ENCODE results near the gene HIF1A.
"Not testable (repeated sequence)": the region's sequence is repeated elsewhere in the genome, so short reads cannot be mapped to it uniquely, and the experiment has no call there.

HIF1A gene

DNA sequence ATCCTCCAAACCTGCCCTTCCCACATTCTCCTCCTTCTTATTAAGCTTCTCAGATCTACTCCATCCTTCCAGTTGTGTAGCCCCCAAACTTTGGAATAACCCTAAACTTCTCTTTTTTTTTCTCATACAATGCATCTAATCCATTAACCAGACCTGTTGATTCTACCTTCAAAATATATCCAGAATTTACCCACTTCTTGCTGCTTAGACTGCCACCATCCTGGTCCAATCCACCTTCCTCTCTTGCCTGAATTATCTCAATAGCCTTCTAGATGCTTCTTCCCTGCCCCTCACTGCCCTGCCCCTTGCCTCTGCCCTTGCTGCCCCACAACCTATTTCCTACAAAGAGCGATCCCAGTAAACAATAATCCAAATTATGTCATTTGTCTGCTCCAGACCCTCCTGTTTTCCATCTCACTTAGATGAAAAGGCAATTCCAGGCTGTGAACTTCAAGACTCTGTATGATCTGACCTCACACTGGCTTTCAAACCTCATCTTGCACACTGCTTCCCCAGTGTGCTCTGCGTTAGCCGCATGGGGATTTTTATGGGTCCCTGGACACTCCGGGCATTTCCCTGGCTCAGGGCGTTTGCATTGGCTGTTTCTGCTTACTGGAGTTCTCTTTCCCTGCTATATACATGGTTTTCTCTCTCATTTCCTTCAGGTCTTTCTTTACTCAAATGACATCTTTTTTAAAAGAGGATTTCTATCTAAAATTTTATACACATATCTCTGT, 42.6 kb upstream of the HIF1A start:
- TF ChIP-seq, protein P1, sequence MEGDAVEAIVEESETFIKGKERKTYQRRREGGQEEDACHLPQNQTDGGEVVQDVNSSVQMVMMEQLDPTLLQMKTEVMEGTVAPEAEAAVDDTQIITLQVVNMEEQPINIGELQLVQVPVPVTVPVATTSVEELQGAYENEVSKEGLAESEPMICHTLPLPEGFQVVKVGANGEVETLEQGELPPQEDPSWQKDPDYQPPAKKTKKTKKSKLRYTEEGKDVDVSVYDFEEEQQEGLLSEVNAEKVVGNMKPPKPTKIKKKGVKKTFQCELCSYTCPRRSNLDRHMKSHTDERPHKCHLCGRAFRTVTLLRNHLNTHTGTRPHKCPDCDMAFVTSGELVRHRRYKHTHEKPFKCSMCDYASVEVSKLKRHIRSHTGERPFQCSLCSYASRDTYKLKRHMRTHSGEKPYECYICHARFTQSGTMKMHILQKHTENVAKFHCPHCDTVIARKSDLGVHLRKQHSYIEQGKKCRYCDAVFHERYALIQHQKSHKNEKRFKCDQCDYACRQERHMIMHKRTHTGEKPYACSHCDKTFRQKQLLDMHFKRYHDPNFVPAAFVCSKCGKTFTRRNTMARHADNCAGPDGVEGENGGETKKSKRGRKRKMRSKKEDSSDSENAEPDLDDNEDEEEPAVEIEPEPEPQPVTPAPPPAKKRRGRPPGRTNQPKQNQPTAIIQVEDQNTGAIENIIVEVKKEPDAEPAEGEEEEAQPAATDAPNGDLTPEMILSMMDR (IDR thresholded peaks at IDR 0.05; ENCODE audit: low read depth, low read length): no peak

DNA sequence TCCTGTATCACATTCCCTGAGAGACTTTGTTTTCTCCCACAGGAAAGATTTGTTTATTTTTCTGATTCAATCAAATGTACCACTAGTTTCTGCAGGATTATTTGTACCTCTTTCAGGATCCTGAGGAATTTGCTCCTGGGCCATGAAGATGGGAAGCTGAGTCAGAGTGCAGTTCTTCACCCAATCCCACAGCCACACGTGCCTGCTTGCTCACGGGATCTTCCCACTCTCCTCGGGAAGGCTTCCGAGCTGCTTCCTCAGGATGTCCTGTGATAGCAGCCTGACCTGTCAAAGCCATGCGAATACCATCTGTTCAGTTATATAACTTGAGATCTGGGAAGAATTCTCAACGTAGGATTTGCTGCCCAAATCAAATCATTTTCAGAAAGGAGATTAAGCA, 41.8 kb upstream of the HIF1A start:
- no peak overlapping the region for H3K4me3 ChIP-seq (ENCODE audit: low read depth, low read length)
- TF ChIP-seq, protein P1 (IDR thresholded peaks at IDR 0.05; ENCODE audit: low read depth, low read length): no peak

More for the DNA sequence above, 42.6 kb upstream of the HIF1A start:
- H3K4me3 ChIP-seq (ENCODE audit: low read depth, low read length): no peak overlapping the region

GRCh38 chr14:61654026-61654425, 41.3 kb upstream of the HIF1A start:
- TF ChIP-seq, protein P1 (IDR thresholded peaks at IDR 0.05; ENCODE audit: low read depth, low read length): no peak
- H3K4me3 ChIP-seq (ENCODE audit: low read depth, low read length): no peak overlapping the region

- no peak overlapping the region for H3K4me3 ChIP-seq (ENCODE audit: low read depth, low read length)
- TF ChIP-seq, protein P1 (IDR thresholded peaks at IDR 0.05; ENCODE audit: low read depth, low read length): no peak
Measured at GRCh38 chr14:61655777-61656176, 39.5 kb upstream of the HIF1A start.

DNA sequence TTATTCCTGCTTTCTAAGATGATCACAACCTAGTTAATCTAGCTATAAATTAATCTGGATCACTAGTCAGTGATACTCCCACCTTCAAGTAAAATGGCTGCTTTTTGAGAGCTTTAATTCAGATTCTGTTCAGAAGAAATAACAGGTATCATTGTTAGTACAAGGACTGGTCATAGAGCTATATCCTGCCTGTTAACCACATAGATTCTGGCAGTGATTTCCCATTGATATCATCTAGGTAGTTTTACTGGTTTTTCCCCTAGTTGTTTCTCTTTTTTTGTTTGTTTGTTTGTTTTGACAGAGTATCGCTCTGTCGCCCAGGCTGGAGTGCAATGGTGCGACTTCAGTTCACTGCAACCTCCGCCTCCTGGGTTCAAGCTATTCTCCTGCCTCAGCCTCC, 39.0 kb upstream of the HIF1A start:
- H3K4me3 ChIP-seq (ENCODE audit: low read depth, low read length): no peak overlapping the region
- TF ChIP-seq, protein P1 (IDR thresholded peaks at IDR 0.05; ENCODE audit: low read depth, low read length): no peak

- H3K4me3 ChIP-seq (ENCODE audit: low read depth, low read length): not testable (repeated sequence)
Measured at GRCh38 chr14:61658111-61658510, 37.2 kb upstream of the HIF1A start.

DNA sequence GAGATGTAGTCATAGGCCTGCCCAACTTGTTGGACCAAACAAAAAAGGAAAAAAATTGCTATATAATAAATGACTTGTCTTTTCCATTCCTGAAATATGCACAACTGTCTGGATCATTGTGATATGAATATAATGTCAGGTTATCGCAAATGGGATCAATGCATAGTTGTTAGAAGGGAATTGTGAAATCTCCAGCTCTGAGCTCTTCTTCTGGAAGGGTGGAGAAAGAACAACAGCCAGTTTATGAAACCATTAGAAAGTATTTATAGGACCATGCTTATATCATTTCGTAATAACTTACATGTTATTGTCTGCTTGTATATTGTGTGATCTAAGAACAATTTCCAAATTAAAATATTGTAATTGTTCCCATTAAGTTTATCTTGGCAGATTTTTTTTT, 35.7 kb upstream of the HIF1A start:
- TF ChIP-seq, protein P1 (IDR thresholded peaks at IDR 0.05; ENCODE audit: low read depth, low read length): no peak
- no peak overlapping the region for H3K4me3 ChIP-seq (ENCODE audit: low read depth, low read length)
